NB4 (cell line): Measurements from ENCODE around the gene SLC35E4.

Experiments
- DNase-seq: peaks from one replicate; pipeline ENCODE4 v3.0.0; 2010; ENCODE audit warnings: low read depth
- H3K4me3 ChIP-seq: one replicate; pipeline ENCODE4 v1.5.1; 2011; ENCODE audit warnings: mild to moderate bottlenecking, low read depth, low read length, moderate library complexity
- MAX ChIP-seq: IDR thresholded peaks from 2 replicates; pipeline ENCODE4 v1.6.1; 2011; ENCODE audit warnings: low read depth, low read length
- MYC ChIP-seq: IDR thresholded peaks from 2 replicates; pipeline ENCODE4 v1.6.1; 2011; ENCODE audit warnings: low read depth, low read length
- POLR2A ChIP-seq: IDR thresholded peaks from 2 replicates; pipeline ENCODE4 v1.6.1; 2011; ENCODE audit warnings: mild to moderate bottlenecking; ENCODE audit not compliant: insufficient read length; ENCODE audit errors: extremely low read depth
- TF ChIP-seq, protein P1 (sequence below): IDR thresholded peaks from one replicate; pipeline ENCODE4 v1.5.1; 2012; ENCODE audit warnings: low read depth, low read length

Gene SLC35E4

GRCh38 chr22:30694171-30694639, 58.6 kb downstream of the SLC35E4 start:
- no peak for TF ChIP-seq POLR2A
- TF ChIP-seq MYC: no peak
- TF ChIP-seq MAX: no peak
- no peak overlapping the region for H3K4me3 ChIP-seq
- peak; percentile 8 for DNase-seq

DNA sequence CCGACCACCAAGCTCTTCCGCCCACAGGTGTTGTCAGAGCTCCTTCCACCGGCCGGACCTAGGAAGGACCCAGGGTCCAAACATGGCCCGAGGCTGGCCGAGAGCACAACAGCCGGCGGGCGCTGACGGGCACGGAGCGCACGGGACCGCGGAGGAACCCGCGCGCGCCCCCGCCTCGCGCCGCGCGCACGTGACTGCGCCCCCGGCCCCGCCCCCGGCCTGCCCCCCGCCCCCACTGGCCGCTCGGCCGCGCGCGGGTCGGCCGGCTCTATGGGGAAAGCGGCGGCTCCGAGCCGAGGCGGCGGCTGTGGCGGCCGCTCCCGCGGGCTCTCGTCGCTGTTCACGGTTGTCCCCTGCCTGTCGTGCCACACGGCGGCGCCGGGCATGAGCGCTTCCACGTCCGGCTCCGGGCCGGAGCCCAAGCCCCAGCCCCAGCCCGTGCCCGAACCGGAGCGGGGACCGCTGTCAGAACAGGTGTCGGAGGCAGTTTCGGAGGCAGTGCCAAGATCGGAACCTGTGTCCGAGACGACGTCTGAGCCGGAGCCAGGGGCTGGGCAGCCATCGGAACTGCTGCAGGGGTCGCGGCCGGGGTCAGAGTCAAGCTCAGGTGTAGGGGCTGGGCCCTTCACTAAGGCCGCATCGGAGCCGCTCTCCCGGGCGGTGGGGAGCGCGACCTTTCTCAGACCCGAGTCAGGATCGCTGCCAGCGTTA, 59.2 kb downstream of the SLC35E4 start, which contains the start of gene OSBP2:
Gene OSBP2 (plus strand): TSS at position 235 of the 711 bp plus-strand sequence. CDS start 36 bp downstream, at position 271.
- TF ChIP-seq MYC (no peak), MAX (no peak), POLR2A (no peak)
- TF ChIP-seq, protein P1, sequence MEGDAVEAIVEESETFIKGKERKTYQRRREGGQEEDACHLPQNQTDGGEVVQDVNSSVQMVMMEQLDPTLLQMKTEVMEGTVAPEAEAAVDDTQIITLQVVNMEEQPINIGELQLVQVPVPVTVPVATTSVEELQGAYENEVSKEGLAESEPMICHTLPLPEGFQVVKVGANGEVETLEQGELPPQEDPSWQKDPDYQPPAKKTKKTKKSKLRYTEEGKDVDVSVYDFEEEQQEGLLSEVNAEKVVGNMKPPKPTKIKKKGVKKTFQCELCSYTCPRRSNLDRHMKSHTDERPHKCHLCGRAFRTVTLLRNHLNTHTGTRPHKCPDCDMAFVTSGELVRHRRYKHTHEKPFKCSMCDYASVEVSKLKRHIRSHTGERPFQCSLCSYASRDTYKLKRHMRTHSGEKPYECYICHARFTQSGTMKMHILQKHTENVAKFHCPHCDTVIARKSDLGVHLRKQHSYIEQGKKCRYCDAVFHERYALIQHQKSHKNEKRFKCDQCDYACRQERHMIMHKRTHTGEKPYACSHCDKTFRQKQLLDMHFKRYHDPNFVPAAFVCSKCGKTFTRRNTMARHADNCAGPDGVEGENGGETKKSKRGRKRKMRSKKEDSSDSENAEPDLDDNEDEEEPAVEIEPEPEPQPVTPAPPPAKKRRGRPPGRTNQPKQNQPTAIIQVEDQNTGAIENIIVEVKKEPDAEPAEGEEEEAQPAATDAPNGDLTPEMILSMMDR: no peak
- no peak within 1 kb of the TSS for H3K4me3 ChIP-seq
- DNase-seq: no peak

DNA sequence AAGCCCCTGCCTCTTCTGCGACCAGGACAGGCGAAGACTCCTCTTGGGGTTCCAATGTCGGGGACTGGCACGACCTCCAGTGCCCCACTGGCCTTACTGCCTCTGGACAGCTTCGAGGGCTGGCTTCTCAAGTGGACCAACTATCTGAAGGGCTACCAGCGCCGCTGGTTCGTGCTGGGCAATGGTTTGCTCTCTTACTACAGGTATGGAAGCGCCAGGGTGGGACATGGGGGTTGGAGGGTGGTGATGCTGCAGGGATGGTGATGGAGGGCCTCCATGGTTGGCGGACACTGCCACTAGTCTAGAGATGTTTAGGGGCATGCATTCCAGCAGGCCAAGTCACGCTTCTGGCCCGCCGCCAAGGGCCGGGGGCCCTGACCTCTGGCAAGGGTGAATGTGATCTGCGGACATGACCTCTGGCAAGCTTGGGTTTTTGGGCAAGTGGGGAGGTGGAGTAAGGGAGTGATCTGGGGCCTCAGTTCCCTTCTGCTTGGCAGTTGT, 59.8 kb downstream of the SLC35E4 start:
- TF ChIP-seq, protein P1: no peak
- TF ChIP-seq MYC (no peak), POLR2A (no peak), MAX (no peak)
- no peak for DNase-seq
- no peak overlapping the region for H3K4me3 ChIP-seq

- no peak overlapping the region for H3K4me3 ChIP-seq
- DNase-seq: no peak
- TF ChIP-seq MAX: no peak
- no peak for TF ChIP-seq MYC
- TF ChIP-seq, protein P1: no peak
- TF ChIP-seq POLR2A: no peak
Observed at GRCh38 chr22:30695871-30696655, 60.5 kb downstream of the SLC35E4 start.
